Stimulated activated CD8-positive, alpha-beta memory T cell treated with anti-CD3 and anti-CD28 coated beads, Interleukin-7, amount 100 ng/mL, for 4 hours (primary cell): Measurements from ENCODE around the gene KAT2A.

Experiments used
- DNase-seq, 2 donors: peaks; one replicate each; pipeline ENCODE4 v3.0.0-alpha.2; 2020; ENCODE audit warnings: low read depth in 2 of 2

Gene KAT2A

GRCh38 chr17:42135664-42136653 lies 14.8 kb upstream of the KAT2A start:
- no peak for DNase-seq

GRCh38 chr17:42135151-42135550 lies 14.0 kb upstream of the KAT2A start:
- no peak for DNase-seq

- no peak for DNase-seq
Measured at GRCh38 chr17:42133461-42134041, 12.4 kb upstream of the KAT2A start.

GRCh38 chr17:42132941-42133340 lies 11.8 kb upstream of the KAT2A start:
- DNase-seq: no peak

GRCh38 chr17:42131981-42132432 lies 10.8 kb upstream of the KAT2A start:
- DNase-seq: no peak

GRCh38 chr17:42131232-42131631 lies 10.1 kb upstream of the KAT2A start:
- DNase-seq: no peak

GRCh38 chr17:42130310-42130936 lies 9.3 kb upstream of the KAT2A start:
- DNase-seq: no peak

GRCh38 chr17:42129109-42129837 lies 8.1 kb upstream of the KAT2A start:
- no peak for DNase-seq

- no peak for DNase-seq
Measured at GRCh38 chr17:42127414-42127813, 6.2 kb upstream of the KAT2A start.

GRCh38 chr17:42126836-42127235 lies 5.7 kb upstream of the KAT2A start:
- DNase-seq: no peak

GRCh38 chr17:42125565-42125964 lies 4.4 kb upstream of the KAT2A start:
- no peak for DNase-seq

GRCh38 chr17:42124256-42124655 lies 3.1 kb upstream of the KAT2A start:
- no peak for DNase-seq

- no peak for DNase-seq
Measured at GRCh38 chr17:42122371-42123303, 1.5 kb upstream of the KAT2A start, which contains the start of gene HSPB9. HSPB9 (plus strand) TSS chr17:42122804; CDS start chr17:42122851, 47 bp downstream.

GRCh38 chr17:42120161-42120769 lies 902 bp downstream of the KAT2A start:
- no peak for DNase-seq

GRCh38 chr17:42119301-42119700 lies 1.9 kb downstream of the KAT2A start:
- no peak for DNase-seq

- DNase-seq: no peak
Measured at GRCh38 chr17:42118545-42118944, 2.6 kb downstream of the KAT2A start.

- DNase-seq: no peak
Measured at GRCh38 chr17:42118126-42118510, 3.0 kb downstream of the KAT2A start.

GRCh38 chr17:42117397-42118125 lies 3.6 kb downstream of the KAT2A start:
- DNase-seq: no peak

GRCh38 chr17:42116705-42117396 lies 4.3 kb downstream of the KAT2A start:
- DNase-seq: peak; percentile 66 to 78
